ENCODE results near the gene ABCB4. TPM values are rescaled to one million over a fixed set of nuclear protein-coding genes. Genes with fewer than 3 reads are reported as not detected.

ABCB4 gene
- total and polyA plus RNA-seq, 2 experiments from 2014 or later: 0.43 to 0.73 TPM

DNA sequence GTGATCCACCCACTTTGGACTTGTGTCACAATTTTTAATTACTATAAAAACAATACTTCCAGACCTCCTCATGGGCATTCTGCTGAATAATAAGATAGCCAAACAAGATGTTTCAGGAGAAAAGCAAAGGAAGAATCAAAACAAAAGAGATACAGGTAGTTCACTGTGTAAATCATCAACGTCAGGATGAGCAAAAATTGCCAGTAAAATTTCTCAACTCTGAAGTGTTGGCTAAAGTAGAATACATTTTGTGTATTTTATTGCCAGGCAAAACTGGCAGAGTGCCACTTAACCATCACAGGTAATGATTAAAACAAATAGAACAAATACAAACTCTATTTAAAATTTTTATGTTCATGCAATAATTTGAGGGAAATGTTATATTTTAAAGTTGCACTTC, 24.8 kb downstream of the ABCB4 start:
- no peaks in the 10 kb centered on the region for H3K9me3 ChIP-seq (ENCODE audit: low read depth)
- no peak overlapping the region for H3K4me3 ChIP-seq
- H3K9ac ChIP-seq: no peak overlapping the region
- H3K36me3 ChIP-seq (ENCODE audit: low read depth): no peaks in the 10 kb centered on the region
- H3K4me1 ChIP-seq (ENCODE audit: insufficient read depth): no peaks in the 10 kb centered on the region
- H3F3A ChIP-seq (ENCODE audit: insufficient read depth): no peaks in the 10 kb centered on the region
- WGBS, 2 experiments (ENCODE audit: low coverage in 1 of 2, low lambda C conversion rate in 2 of 2, missing lambda C conversion rate in 2 of 2): 46 to 50% methylated on average over 1 of the region's 1 CpG
- no peaks in the 10 kb centered on the region for H4K20me1 ChIP-seq (ENCODE audit: insufficient read depth)
- no peak overlapping the region for H3K4me2 ChIP-seq (ENCODE audit: unreplicated experiment)
- H2AFZ ChIP-seq: no peak overlapping the region
- TF ChIP-seq EZH2 (IDR thresholded peaks at IDR 0.05; ENCODE audit: insufficient read depth, poor library complexity, severe bottlenecking): no peak
- TF ChIP-seq EZH2phosphoT487 (IDR thresholded peaks at IDR 0.05; ENCODE audit: insufficient read depth, low read depth): no peak
- H3K27me3 ChIP-seq (replicated peaks; ENCODE audit: insufficient read depth): no peaks in the 10 kb centered on the region
- no peaks in the 10 kb centered on the region for H3K79me2 ChIP-seq (ENCODE audit: insufficient read depth)
- no peaks in the 10 kb centered on the region for H3K9me2 ChIP-seq (ENCODE audit: insufficient read depth)
- no peak overlapping the region for H3K27ac ChIP-seq
- in situ Hi-C loops (cut with MboI): no loop called here
- DNase-seq: no peak

DNA sequence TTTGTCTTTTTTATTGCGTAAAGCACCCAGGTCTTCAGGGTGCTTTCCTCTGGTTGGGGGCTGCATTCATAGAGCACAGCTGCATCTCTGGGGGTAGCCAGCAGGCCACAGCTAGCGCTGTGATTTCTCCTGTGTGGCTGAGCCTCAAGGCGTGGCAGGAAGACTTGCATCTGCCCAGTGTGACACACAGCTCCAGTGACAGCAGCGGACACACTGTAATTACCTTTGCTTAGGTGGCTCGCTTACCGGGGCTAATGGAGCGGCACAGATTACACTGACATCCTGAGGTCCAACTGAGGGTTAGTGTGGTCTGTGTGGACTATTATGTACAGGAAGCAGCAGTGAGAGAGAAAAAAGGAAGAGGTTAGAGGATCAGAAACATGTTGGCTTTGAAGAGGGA, 27.1 kb downstream of the ABCB4 start:
- TF ChIP-seq EZH2 (IDR thresholded peaks at IDR 0.05; ENCODE audit: insufficient read depth, poor library complexity, severe bottlenecking) (no peak), EZH2phosphoT487 (IDR thresholded peaks at IDR 0.05; ENCODE audit: insufficient read depth, low read depth) (no peak)
- H3K9me3 ChIP-seq (ENCODE audit: low read depth): no peaks in the 10 kb centered on the region
- H3K36me3 ChIP-seq (ENCODE audit: low read depth): no peaks in the 10 kb centered on the region
- H3K27me3 ChIP-seq (replicated peaks; ENCODE audit: insufficient read depth): no peaks in the 10 kb centered on the region
- DNase-seq: no peak
- H2AFZ ChIP-seq: no peak overlapping the region
- no peak overlapping the region for H3K27ac ChIP-seq
- no peak overlapping the region for H3K4me2 ChIP-seq (ENCODE audit: unreplicated experiment)
- H4K20me1 ChIP-seq (ENCODE audit: insufficient read depth): no peaks in the 10 kb centered on the region
- no peak overlapping the region for H3K4me3 ChIP-seq
- WGBS, 2 experiments (ENCODE audit: low coverage in 1 of 2, low lambda C conversion rate in 2 of 2, missing lambda C conversion rate in 2 of 2): 66 to 72% methylated on average over 7 of the region's 7 CpGs
- H3K4me1 ChIP-seq (ENCODE audit: insufficient read depth): no peaks in the 10 kb centered on the region
- H3K79me2 ChIP-seq (ENCODE audit: insufficient read depth): no peaks in the 10 kb centered on the region
- no peaks in the 10 kb centered on the region for H3K9me2 ChIP-seq (ENCODE audit: insufficient read depth)
- no peak overlapping the region for H3K9ac ChIP-seq
- in situ Hi-C loops (cut with MboI): no loop called here
- no peaks in the 10 kb centered on the region for H3F3A ChIP-seq (ENCODE audit: insufficient read depth)

DNA sequence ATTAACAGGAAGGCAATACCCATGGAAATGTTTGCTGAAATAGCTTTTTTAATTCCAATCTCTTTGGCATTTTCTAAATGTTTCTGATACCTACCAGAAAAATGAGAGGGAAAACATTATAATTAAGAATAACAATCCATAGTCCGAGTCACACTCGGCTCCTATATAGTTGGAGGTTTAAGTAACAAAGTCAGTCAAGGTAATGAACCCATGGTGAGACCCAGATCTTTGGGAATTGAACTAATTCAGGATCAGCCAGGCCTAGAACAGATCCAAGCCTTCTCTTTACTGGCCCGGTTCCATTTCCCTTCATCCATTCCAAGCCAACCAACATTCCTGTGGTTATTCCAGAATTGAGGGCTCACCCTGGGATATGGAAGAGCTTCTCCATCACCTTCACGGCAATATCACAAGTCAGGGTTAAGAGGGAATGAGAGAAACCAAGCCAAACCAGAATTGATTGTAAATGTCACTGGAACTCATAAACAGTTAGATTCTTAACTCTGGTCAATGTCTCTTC, 28.3 kb downstream of the ABCB4 start:
- Histone ChIP-seq H3K4me3 (no peak overlapping the region), H3K9me2 (ENCODE audit: insufficient read depth) (no peaks in the 10 kb centered on the region), H3F3A (ENCODE audit: insufficient read depth) (no peaks in the 10 kb centered on the region), H3K9me3 (ENCODE audit: low read depth) (no peaks in the 10 kb centered on the region), H3K9ac (no peak overlapping the region), H3K36me3 (ENCODE audit: low read depth) (no peaks in the 10 kb centered on the region), H3K27ac (no peak overlapping the region), H3K4me1 (ENCODE audit: insufficient read depth) (no peaks in the 10 kb centered on the region), H2AFZ (no peak overlapping the region), H3K27me3 (replicated peaks; ENCODE audit: insufficient read depth) (no peaks in the 10 kb centered on the region), H3K4me2 (ENCODE audit: unreplicated experiment) (no peak overlapping the region), H3K79me2 (ENCODE audit: insufficient read depth) (no peaks in the 10 kb centered on the region), H4K20me1 (ENCODE audit: insufficient read depth) (no peaks in the 10 kb centered on the region)
- peak; percentile 10 for DNase-seq
- 79 to 81% methylated on average over 4 of the region's 4 CpGs for WGBS, 2 experiments (ENCODE audit: low coverage in 1 of 2, low lambda C conversion rate in 2 of 2, missing lambda C conversion rate in 2 of 2)
- in situ Hi-C loops (cut with MboI): no loop called here
- TF ChIP-seq EZH2 (IDR thresholded peaks at IDR 0.05; ENCODE audit: insufficient read depth, poor library complexity, severe bottlenecking): no peak

DNA sequence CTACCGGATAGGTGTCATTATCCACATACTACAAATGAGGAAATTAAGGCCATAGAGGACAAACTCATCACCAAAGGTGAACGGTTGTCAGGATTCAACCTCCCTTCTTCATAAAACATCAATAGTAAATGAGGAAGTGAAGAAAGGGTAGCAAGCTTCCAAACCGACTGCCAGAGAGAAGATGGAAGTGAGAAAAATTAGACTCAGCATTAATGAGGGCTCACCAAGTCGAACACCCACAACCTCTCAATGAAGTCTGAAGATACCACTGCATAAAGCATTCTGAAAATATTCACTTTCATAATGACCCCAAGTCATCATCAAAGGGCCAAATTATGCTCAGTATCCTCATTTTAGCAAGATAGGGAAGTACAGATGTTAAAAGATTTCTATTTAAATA, 29.6 kb downstream of the ABCB4 start:
- H3K9me2 ChIP-seq (ENCODE audit: insufficient read depth): no peaks in the 10 kb centered on the region
- in situ Hi-C loops (cut with MboI): no loop called here
- no peak overlapping the region for H3K4me2 ChIP-seq (ENCODE audit: unreplicated experiment)
- H4K20me1 ChIP-seq (ENCODE audit: insufficient read depth): no peaks in the 10 kb centered on the region
- H3F3A ChIP-seq (ENCODE audit: insufficient read depth): no peaks in the 10 kb centered on the region
- DNase-seq: no peak
- no peak overlapping the region for H2AFZ ChIP-seq
- no peaks in the 10 kb centered on the region for H3K79me2 ChIP-seq (ENCODE audit: insufficient read depth)
- H3K36me3 ChIP-seq (ENCODE audit: low read depth): no peaks in the 10 kb centered on the region
- 86 to 90% methylated on average over 4 of the region's 4 CpGs for WGBS, 2 experiments (ENCODE audit: low coverage in 1 of 2, low lambda C conversion rate in 2 of 2, missing lambda C conversion rate in 2 of 2)
- H3K27me3 ChIP-seq (replicated peaks; ENCODE audit: insufficient read depth): no peaks in the 10 kb centered on the region
- H3K9me3 ChIP-seq (ENCODE audit: low read depth): no peaks in the 10 kb centered on the region
- TF ChIP-seq EZH2 (IDR thresholded peaks at IDR 0.05; ENCODE audit: insufficient read depth, poor library complexity, severe bottlenecking): no peak
- no peak overlapping the region for H3K27ac ChIP-seq
- no peak overlapping the region for H3K4me3 ChIP-seq
- H3K4me1 ChIP-seq (ENCODE audit: insufficient read depth): no peaks in the 10 kb centered on the region
- H3K9ac ChIP-seq: no peak overlapping the region

DNA sequence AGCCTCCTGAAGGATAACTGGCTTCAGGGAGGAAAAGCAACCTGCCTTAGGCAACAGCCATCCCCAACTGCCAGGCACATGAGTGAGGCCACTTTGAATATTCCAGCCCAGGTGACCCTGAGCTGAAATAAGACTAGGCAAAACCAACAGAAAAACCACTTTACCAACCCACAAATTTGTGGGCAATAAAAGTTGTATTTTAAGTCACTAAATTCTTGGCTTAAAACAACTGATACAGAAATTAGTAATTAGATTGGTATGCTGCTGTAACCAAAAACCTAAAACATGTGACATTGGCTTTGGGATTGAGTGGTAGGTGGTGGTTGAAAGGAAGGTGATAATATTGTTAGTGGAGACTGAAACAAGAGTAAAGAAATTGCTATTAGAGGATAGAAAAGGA, 39.9 kb downstream of the ABCB4 start:
- H3K4me2 ChIP-seq (ENCODE audit: unreplicated experiment): no peak overlapping the region
- no peaks in the 10 kb centered on the region for H3K4me1 ChIP-seq (ENCODE audit: insufficient read depth)
- no peak overlapping the region for H3K4me3 ChIP-seq
- TF ChIP-seq EZH2 (IDR thresholded peaks at IDR 0.05; ENCODE audit: insufficient read depth, poor library complexity, severe bottlenecking) (no peak), EZH2phosphoT487 (IDR thresholded peaks at IDR 0.05; ENCODE audit: insufficient read depth, low read depth) (no peak)
- no peak overlapping the region for H3K27ac ChIP-seq
- in situ Hi-C loops (cut with MboI): no loop called here
- H3K36me3 ChIP-seq (ENCODE audit: low read depth): no peaks in the 10 kb centered on the region
- no peaks in the 10 kb centered on the region for H3K9me2 ChIP-seq (ENCODE audit: insufficient read depth)
- no peaks in the 10 kb centered on the region for H3K9me3 ChIP-seq (ENCODE audit: low read depth)
- no peaks in the 10 kb centered on the region for H3K27me3 ChIP-seq (replicated peaks; ENCODE audit: insufficient read depth)
- no peaks in the 10 kb centered on the region for H3K79me2 ChIP-seq (ENCODE audit: insufficient read depth)
- no peaks in the 10 kb centered on the region for H4K20me1 ChIP-seq (ENCODE audit: insufficient read depth)
- DNase-seq: peak; percentile 30
- H2AFZ ChIP-seq: no peak overlapping the region
- no peak overlapping the region for H3K9ac ChIP-seq
- H3F3A ChIP-seq (ENCODE audit: insufficient read depth): no peaks in the 10 kb centered on the region; the same call in 1 of the 2 replicates

Data from GM23248 (cell line).